H9 (cell line): ENCODE results near the gene ICAM2. TPM values are rescaled to one million over a fixed set of nuclear protein-coding genes. Genes with fewer than 3 reads are reported as not detected.
"Not testable (repeated sequence)": the region's sequence is repeated elsewhere in the genome, so short reads cannot be mapped to it uniquely, and the experiment has no call there.

Experiments
- DNase-seq: peaks from one replicate; pipeline ENCODE4 v3.0.0-alpha.2; 2017
- H2AFZ ChIP-seq: one replicate; pipeline ENCODE4 v1.6.1; 2013; ENCODE audit warnings: mild to moderate bottlenecking, low read length, control low read depth, moderate library complexity
- H2AK5ac ChIP-seq: 2 replicates; pipeline ENCODE4 v1.6.1; 2013; ENCODE audit warnings: low read length, control low read depth, mixed read lengths; ENCODE audit not compliant: insufficient read length
- H2BK120ac ChIP-seq: one replicate; pipeline ENCODE4 v1.6.1; 2013; ENCODE audit warnings: low read depth, mild to moderate bottlenecking, low read length, control low read depth, inconsistent platforms; ENCODE audit not compliant: poor library complexity, severe bottlenecking
- H2BK12ac ChIP-seq: 2 replicates; pipeline ENCODE4 v1.6.1; 2013; ENCODE audit warnings: low read length, control low read depth, mixed read lengths, low read depth; ENCODE audit not compliant: insufficient read length
- H2BK15ac ChIP-seq: 2 replicates; pipeline ENCODE4 v1.6.1; 2013; ENCODE audit warnings: low read depth, low read length, control low read depth
- H2BK20ac ChIP-seq: one replicate; pipeline ENCODE4 v1.6.1; 2013; ENCODE audit warnings: low read depth, mild to moderate bottlenecking, low read length, control low read depth, inconsistent platforms; ENCODE audit not compliant: poor library complexity, severe bottlenecking
- H2BK5ac ChIP-seq: 2 replicates; pipeline ENCODE4 v1.6.1; 2013; ENCODE audit warnings: low read length, control low read depth, mixed read lengths; ENCODE audit not compliant: insufficient read length
- H3K14ac ChIP-seq: 2 replicates; pipeline ENCODE4 v1.6.1; 2013; ENCODE audit warnings: low read length, control low read depth; ENCODE audit not compliant: insufficient read depth
- H3K18ac ChIP-seq: 2 replicates; pipeline ENCODE4 v1.6.1; 2013; ENCODE audit warnings: low read depth, mild to moderate bottlenecking, mixed read lengths, low read length, control low read depth; ENCODE audit not compliant: insufficient read length
- H3K23ac ChIP-seq: 2 replicates; pipeline ENCODE4 v1.6.1; 2013; ENCODE audit warnings: low read length, control low read depth, mixed read lengths, low read depth; ENCODE audit not compliant: insufficient read length
- H3K23me2 ChIP-seq: 2 replicates; pipeline ENCODE4 v1.6.1; 2013; ENCODE audit warnings: low read depth, mild to moderate bottlenecking, mixed read lengths, low read length, control low read depth; ENCODE audit not compliant: insufficient read length, poor library complexity, severe bottlenecking
- H3K27ac ChIP-seq: 2 replicates; pipeline ENCODE4 v1.5.1; 2013; ENCODE audit warnings: low read length, control low read depth, mixed read lengths, low read depth; ENCODE audit not compliant: insufficient read length
- H3K27me3 ChIP-seq: 2 replicates; pipeline ENCODE4 v1.6.1; 2013; ENCODE audit warnings: low read length, control low read depth, inconsistent platforms; ENCODE audit not compliant: insufficient read depth
- H3K4ac ChIP-seq: 2 replicates; pipeline ENCODE4 v1.6.1; 2013; ENCODE audit warnings: low read depth, mild to moderate bottlenecking, control low read depth, inconsistent platforms, low read length, moderate library complexity
- H3K4me1 ChIP-seq: 2 replicates; pipeline ENCODE4 v1.6.1; 2013; ENCODE audit warnings: low read length, control low read depth, inconsistent platforms; ENCODE audit not compliant: insufficient read depth
- H3K4me2 ChIP-seq: 2 replicates; pipeline ENCODE4 v1.6.1; 2013; ENCODE audit warnings: low read length, control low read depth, mixed read lengths; ENCODE audit not compliant: insufficient read length, insufficient read depth
- H3K56ac ChIP-seq: 2 replicates; pipeline ENCODE4 v1.6.1; 2013; ENCODE audit warnings: low read depth, mild to moderate bottlenecking, mixed read lengths, low read length, control low read depth; ENCODE audit not compliant: insufficient read length
- H3K79me1 ChIP-seq: 2 replicates; pipeline ENCODE4 v1.6.1; 2013; ENCODE audit warnings: low read depth, mild to moderate bottlenecking, moderate library complexity, low read length, control low read depth, inconsistent platforms; ENCODE audit not compliant: insufficient read depth, poor library complexity, severe bottlenecking
- H3K79me2 ChIP-seq: 2 replicates; pipeline ENCODE4 v1.6.1; 2013; ENCODE audit warnings: low read length, control low read depth, inconsistent platforms; ENCODE audit not compliant: insufficient read depth
- H3K9ac ChIP-seq: 2 replicates; pipeline ENCODE4 v1.6.1; 2013; ENCODE audit warnings: low read length, control low read depth, mixed read lengths; ENCODE audit not compliant: insufficient read length; ENCODE audit errors: extremely low read depth
- H3K9me3 ChIP-seq: one replicate; pipeline ENCODE4 v1.6.1; 2013; ENCODE audit warnings: low read depth, low read length, inconsistent platforms; ENCODE audit not compliant: control insufficient read depth
- H3T11ph ChIP-seq: one replicate; pipeline ENCODE4 v1.6.1; 2013; ENCODE audit warnings: mild to moderate bottlenecking, low read length, control low read depth, inconsistent platforms
- H4K20me1 ChIP-seq: one replicate; pipeline ENCODE4 v1.6.1; 2013; ENCODE audit not compliant: control insufficient read depth, insufficient read length, insufficient read depth
- H4K5ac ChIP-seq: 2 replicates; pipeline ENCODE4 v1.6.1; 2013; ENCODE audit warnings: low read depth, mild to moderate bottlenecking, mixed read lengths, low read length, control low read depth; ENCODE audit not compliant: insufficient read length
- H4K8ac ChIP-seq: replicated peaks from 2 replicates; pipeline ENCODE4 v1.6.1; 2013; ENCODE audit warnings: low read length, control low read depth, mixed read lengths, low read depth; ENCODE audit not compliant: insufficient read length
- H4K91ac ChIP-seq: 2 replicates; pipeline ENCODE4 v1.6.1; 2013; ENCODE audit warnings: low read depth, mild to moderate bottlenecking, moderate library complexity, mixed read lengths, low read length, control low read depth; ENCODE audit not compliant: insufficient read length
- H3K27ac Mint-ChIP-seq, 3 experiments: 2 replicates in 2 of 3; 3 replicates in 1 of 3; pipeline ENCODE4 v1.8.0; 2020 to 2021; ENCODE audit warnings: mixed read lengths in 3 of 3, mild to moderate bottlenecking in 1 of 3, moderate library complexity in 1 of 3
- H3K27me3 Mint-ChIP-seq: 2 replicates; pipeline ENCODE4 v1.8.0; 2021; ENCODE audit warnings: low read depth, mild to moderate bottlenecking, moderate library complexity, mixed read lengths
- H3K36me3 Mint-ChIP-seq, 3 experiments: 2 replicates in 2 of 3; 3 replicates in 1 of 3; pipeline ENCODE4 v1.8.0; 2020 to 2021; ENCODE audit warnings: low read depth in 3 of 3, mixed read lengths in 3 of 3; ENCODE audit not compliant: insufficient read depth in 1 of 3
- H3K4me1 Mint-ChIP-seq, 2 experiments: 2 replicates each; pipeline ENCODE4 v1.8.0; 2020; ENCODE audit warnings: mixed read lengths in 2 of 2
- H3K4me3 Mint-ChIP-seq, 2 experiments: 2 replicates in 1 of 2; 3 replicates in 1 of 2; pipeline ENCODE4 v1.8.0; 2020 to 2021; ENCODE audit warnings: mild to moderate bottlenecking in 2 of 2, mixed read lengths in 2 of 2, moderate library complexity in 1 of 2
- H3K9me3 Mint-ChIP-seq, 2 experiments: 2 replicates in 1 of 2; 3 replicates in 1 of 2; pipeline ENCODE4 v1.8.0; 2020; ENCODE audit warnings: mild to moderate bottlenecking in 2 of 2, mixed read lengths in 2 of 2, moderate library complexity in 1 of 2
- CTCF ChIP-seq: fragments of 200-600 bp; sonication (generic); conservative IDR thresholded peaks from 3 replicates; pipeline ENCODE4 v1.8.0; 2021; ENCODE audit warnings: antibody characterized with exemption, mild to moderate bottlenecking
- WGBS: extraction: QIAGEN DNeasy Blood & Tissue Kit; methylation state at CpG from one replicate; pipeline ENCODE4 v1.1.7; 2013; ENCODE audit warnings: missing lambda C conversion rate, low lambda C conversion rate, mixed read lengths; ENCODE audit not compliant: insufficient read length; ENCODE audit errors: extremely low coverage; 5-methylcytosine and 5-hydroxymethylcytosine counted together
- total RNA-seq: library from RNA; stranded (reverse); gene quantifications from 2 replicates; pipeline ENCODE4 v1.2.1, GENCODE V29; 2021

The ICAM2 gene
- total RNA-seq, 1 experiment from 2014 or later = 0.28 TPM

DNA sequence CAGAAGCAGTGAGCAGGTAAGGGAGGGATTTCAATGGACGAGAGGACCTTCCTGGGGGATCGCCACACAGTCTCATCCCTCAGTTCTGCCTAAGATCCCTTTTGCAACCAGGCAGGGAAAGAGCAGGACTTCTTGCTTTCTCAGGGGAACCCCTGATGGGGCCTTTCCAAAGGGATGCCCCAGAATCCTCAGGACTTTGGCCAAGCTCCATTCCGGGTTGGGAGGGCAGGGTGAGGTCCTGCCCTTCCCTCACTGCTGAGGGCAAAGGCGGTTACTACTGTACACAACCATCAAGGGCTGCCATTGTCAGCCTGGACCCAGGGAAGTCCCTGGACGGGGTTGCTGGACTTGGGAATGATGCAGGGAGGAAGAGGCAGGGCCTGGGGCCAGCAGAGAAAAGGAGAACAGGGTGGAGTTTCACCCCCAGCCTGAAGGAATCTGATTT, 12.6 kb downstream of the ICAM2 start:
- Histone ChIP-seq H3K27ac (no peak overlapping the region), H2AFZ (no peak overlapping the region), H3K9ac (no peak overlapping the region), H3T11ph (no peak overlapping the region), H2AK5ac (no peak overlapping the region), H3K79me2 (no peaks in the 10 kb centered on the region), H3K18ac (no peak overlapping the region), H2BK5ac (no peak overlapping the region), H3K56ac (no peak overlapping the region), H3K4me1 (peaks cover 3% of the 10 kb centered on the region; the same call in 1 of the 2 replicates), H3K4ac (no peak overlapping the region), H2BK20ac (no peak overlapping the region), H4K20me1 (no peaks in the 10 kb centered on the region), H4K5ac (no peak overlapping the region), H3K79me1 (no peaks in the 10 kb centered on the region), H3K4me2 (no peak overlapping the region), H3K14ac (no peak overlapping the region), H2BK12ac (no peak overlapping the region), H3K9me3 (no peaks in the 10 kb centered on the region), H2BK120ac (no peak overlapping the region), H4K91ac (no peak overlapping the region), H3K27me3 (no peaks in the 10 kb centered on the region), H4K8ac (no peak overlapping the region), H3K23ac (no peak overlapping the region), H3K23me2 (no peaks in the 10 kb centered on the region), H2BK15ac (no peak overlapping the region)
- Mint-ChIP-seq H3K4me1 (peaks cover 14 to 24% of the 10 kb centered on the region in 2 experiments), H3K27me3 (peaks cover 7% of the 10 kb centered on the region), H3K36me3 (no peaks in the 10 kb centered on the region), H3K4me3 (no peak overlapping the region), H3K27ac (peak overlapping the region in 1 of 3 experiments; percentile 60; a peak in 1 of 7 replicates), H3K9me3 (no peaks in the 10 kb centered on the region)
- no CpG with 5 or more reads among the region's 5 CpGs for WGBS
- no peak for TF ChIP-seq CTCF
- DNase-seq = peak; percentile 30

- H3K27me3 ChIP-seq, H3K23ac ChIP-seq, H3K27ac ChIP-seq, H3K18ac ChIP-seq, H3K79me1 ChIP-seq, H2AFZ ChIP-seq, H3K27me3 Mint-ChIP-seq, H2AK5ac ChIP-seq, H4K5ac ChIP-seq, H2BK12ac ChIP-seq, H3K23me2 ChIP-seq, H3K36me3 Mint-ChIP-seq, H3K27ac Mint-ChIP-seq, H4K8ac ChIP-seq, H3K4me1 ChIP-seq, H3K9ac ChIP-seq, H3K9me3 Mint-ChIP-seq, H3K4me2 ChIP-seq, H2BK15ac ChIP-seq, H3K4me3 Mint-ChIP-seq, H3K56ac ChIP-seq, H2BK5ac ChIP-seq, H3K4ac ChIP-seq, H3K14ac ChIP-seq, H3K79me2 ChIP-seq, H3T11ph ChIP-seq, H4K91ac ChIP-seq, H4K20me1 ChIP-seq, H2BK120ac ChIP-seq, H2BK20ac ChIP-seq, H3K9me3 ChIP-seq: not testable (repeated sequence)
- no CpG with 5 or more reads among the region's 5 CpGs for WGBS
- H3K4me1 Mint-ChIP-seq = peaks cover 14 to 24% of the 10 kb centered on the region in 2 experiments
- peak; percentile 22 for DNase-seq
Measured at GRCh38 chr17:64007089-64007837, 13.2 kb downstream of the ICAM2 start.
